ENCODE data around the gene OR2AG1.

OR2AG1 gene
- total RNA-seq: 0 reads per million in 2 donors

GRCh38 chr11:6782720-6783119 lies at the start of gene OR2AG1:
Gene OR2AG1, plus strand, starts transcription at chr11:6783020. Its CDS starts 2,018 bp downstream, at chr11:6785038.
- DNase-seq: no peak

- no peak for DNase-seq
These were observed 49.2 kb upstream of the OR2AG1 start for GRCh38 chr11:6733326-6734275.

- no peak for DNase-seq
These were observed 48.2 kb upstream of the OR2AG1 start for GRCh38 chr11:6734616-6735015.

- no peak for DNase-seq
These were observed 47.5 kb upstream of the OR2AG1 start for GRCh38 chr11:6735306-6735705.

- DNase-seq: no peak
These were observed 46.2 kb upstream of the OR2AG1 start for GRCh38 chr11:6736495-6737121.

- peak; percentile 56 for DNase-seq
These were observed 44.9 kb upstream of the OR2AG1 start for GRCh38 chr11:6737872-6738466.

GRCh38 chr11:6738590-6738989 lies 44.2 kb upstream of the OR2AG1 start:
- no peak for DNase-seq

GRCh38 chr11:6742260-6742659 lies 40.6 kb upstream of the OR2AG1 start:
- no peak for DNase-seq

- DNase-seq: no peak
These were observed 37.8 kb upstream of the OR2AG1 start for GRCh38 chr11:6745018-6745417.

GRCh38 chr11:6745465-6746015 lies 37.3 kb upstream of the OR2AG1 start:
- DNase-seq: no peak

- DNase-seq: peak; percentile 22
These were observed 36.7 kb upstream of the OR2AG1 start for GRCh38 chr11:6746086-6746618.

GRCh38 chr11:6746626-6747025 lies 36.2 kb upstream of the OR2AG1 start:
- no peak for DNase-seq

- DNase-seq: no peak
These were observed 35.6 kb upstream of the OR2AG1 start for GRCh38 chr11:6747097-6747668.

- peak; percentile 13 for DNase-seq
These were observed 27.4 kb upstream of the OR2AG1 start for GRCh38 chr11:6755303-6755952.

- DNase-seq: no peak
These were observed 26.9 kb upstream of the OR2AG1 start for GRCh38 chr11:6755953-6756347.

GRCh38 chr11:6757373-6757967 lies 25.4 kb upstream of the OR2AG1 start:
- DNase-seq: peak; percentile 38

- no peak for DNase-seq
These were observed 10.6 kb upstream of the OR2AG1 start, which contains the start of gene OR2AG2 for GRCh38 chr11:6771926-6772893. Gene OR2AG2, minus strand, starts transcription at chr11:6771976. Its CDS starts 3,019 bp downstream, at chr11:6768957.

GRCh38 chr11:6778518-6778917 lies 4.3 kb upstream of the OR2AG1 start:
- DNase-seq: no peak

- DNase-seq: no peak
These were observed 2.0 kb upstream of the OR2AG1 start for GRCh38 chr11:6780829-6781228.

GRCh38 chr11:6790546-6790945 lies 7.7 kb downstream of the OR2AG1 start:
- no peak for DNase-seq
